Neural crest cell (in vitro differentiated cells): ENCODE results near the gene TAOK3. TPM values are rescaled to one million over a fixed set of nuclear protein-coding genes. Genes with fewer than 3 reads are reported as not detected.

ENCODE experiments used
- DNase-seq: peaks from one replicate; pipeline ENCODE4 v3.0.0; 2021; ENCODE audit warnings: low read depth, mixed read lengths, low spot score
- H3K27ac Mint-ChIP-seq: one replicate; pipeline ENCODE4 v1.8.0; 2021; ENCODE audit warnings: mild to moderate bottlenecking, mixed read lengths; ENCODE audit not compliant: unreplicated experiment
- H3K27me3 Mint-ChIP-seq: 2 replicates; pipeline ENCODE4 v1.8.0; 2021; ENCODE audit warnings: low read depth, mild to moderate bottlenecking, mixed read lengths
- H3K36me3 Mint-ChIP-seq: 2 replicates; pipeline ENCODE4 v1.8.0; 2021; ENCODE audit warnings: low read depth, mild to moderate bottlenecking, mixed read lengths
- H3K4me1 Mint-ChIP-seq: 2 replicates; pipeline ENCODE4 v1.8.0; 2021; ENCODE audit warnings: mixed read lengths
- H3K4me3 Mint-ChIP-seq: one replicate; pipeline ENCODE4 v1.8.0; 2021; ENCODE audit warnings: mild to moderate bottlenecking, mixed read lengths
- H3K9me3 Mint-ChIP-seq: 2 replicates; pipeline ENCODE4 v1.8.0; 2021; ENCODE audit warnings: mixed read lengths
- CTCF ChIP-seq: fragments of 200-600 bp; sonication (generic); conservative IDR thresholded peaks from 2 replicates; pipeline ENCODE4 v1.5.0; 2021; ENCODE audit warnings: antibody characterized with exemption, mild to moderate bottlenecking
- total RNA-seq: library from RNA; stranded (reverse); gene quantifications from 2 replicates; pipeline ENCODE4 v1.2.1, GENCODE V29; 2021

The TAOK3 gene
- total RNA-seq, 1 donor from 2014 or later: 15.2 TPM

GRCh38 chr12:118145113-118145797 is 227.5 kb downstream of the TAOK3 start:
- no peak overlapping the region for H3K27ac Mint-ChIP-seq
- H3K27me3 Mint-ChIP-seq: no peaks in the 10 kb centered on the region
- H3K36me3 Mint-ChIP-seq: peaks cover 32% of the 10 kb centered on the region
- no peak for DNase-seq
- H3K4me3 Mint-ChIP-seq: no peak overlapping the region
- no peaks in the 10 kb centered on the region for H3K4me1 Mint-ChIP-seq
- no peaks in the 10 kb centered on the region for H3K9me3 Mint-ChIP-seq
- TF ChIP-seq CTCF: no peak

- no peaks in the 10 kb centered on the region for H3K9me3 Mint-ChIP-seq
- peak overlapping the region; percentile 67 for H3K27ac Mint-ChIP-seq
Observed at GRCh38 chr12:118144499-118144898, 228.2 kb downstream of the TAOK3 start.

GRCh38 chr12:118140825-118141224 is 231.9 kb downstream of the TAOK3 start:
- Mint-ChIP-seq H3K36me3 (peaks cover 28% of the 10 kb centered on the region), H3K4me3 (no peak overlapping the region), H3K27ac (no peak overlapping the region), H3K27me3 (no peaks in the 10 kb centered on the region), H3K4me1 (peaks cover 22% of the 10 kb centered on the region), H3K9me3 (no peaks in the 10 kb centered on the region)
- TF ChIP-seq CTCF: no peak
- no peak for DNase-seq

More at GRCh38 chr12:118144499-118144898, 228.2 kb downstream of the TAOK3 start:
- Mint-ChIP-seq H3K4me3 (no peak overlapping the region), H3K36me3 (peaks cover 34% of the 10 kb centered on the region), H3K27me3 (no peaks in the 10 kb centered on the region), H3K4me1 (peaks cover 4% of the 10 kb centered on the region)
- DNase-seq: no peak
- no peak for TF ChIP-seq CTCF

- H3K4me3 Mint-ChIP-seq: peak overlapping the region; percentile 94
- H3K4me1 Mint-ChIP-seq: peaks cover 32% of the 10 kb centered on the region
- no peaks in the 10 kb centered on the region for H3K27me3 Mint-ChIP-seq
- H3K36me3 Mint-ChIP-seq: peaks cover 18% of the 10 kb centered on the region
- no peak for TF ChIP-seq CTCF
- H3K27ac Mint-ChIP-seq: peak overlapping the region; percentile 97
- no peak for DNase-seq
- H3K9me3 Mint-ChIP-seq: no peaks in the 10 kb centered on the region
Observed at GRCh38 chr12:118137148-118137678, 235.5 kb downstream of the TAOK3 start.

GRCh38 chr12:118136559-118137003 is 236.1 kb downstream of the TAOK3 start:
- Mint-ChIP-seq H3K9me3 (no peaks in the 10 kb centered on the region), H3K27ac (peak overlapping the region; percentile 97), H3K27me3 (no peaks in the 10 kb centered on the region), H3K4me1 (peaks cover 36% of the 10 kb centered on the region), H3K36me3 (peaks cover 15% of the 10 kb centered on the region), H3K4me3 (peak overlapping the region; percentile 94)
- peak; percentile 16 for DNase-seq
- TF ChIP-seq CTCF: no peak
